HepG2 (cell line): ENCODE results near the gene SIX5. TPM values are rescaled to one million over a fixed set of nuclear protein-coding genes. Genes with fewer than 3 reads are reported as not detected.
A peak's percentile ranks its signal among the peaks of the same experiment; 100 is the strongest.

Experiments
- ATF2 ChIP-seq: sonication (generic); formaldehyde crosslinking; IDR thresholded peaks from 2 replicates; pipeline ENCODE4 v1.4.0; 2020; ENCODE audit warnings: missing genetic modification reagents
- ATF7-NPFF ChIP-seq: sonication (generic); formaldehyde crosslinking; IDR thresholded peaks from 2 replicates; pipeline ENCODE4 v1.8.1; 2023; ENCODE audit warnings: mild to moderate bottlenecking, low read depth, missing genetic modification reagents, moderate library complexity
- CTCF ChIP-seq: sonication (generic); formaldehyde crosslinking; IDR thresholded peaks from 2 replicates; pipeline ENCODE4 v1.5.0; 2020; ENCODE audit warnings: mild to moderate bottlenecking, missing genetic modification reagents, moderate library complexity
- ETS1 ChIP-seq: sonication (generic); formaldehyde crosslinking; IDR thresholded peaks from 2 replicates; pipeline ENCODE4 v1.4.0; 2020; ENCODE audit warnings: missing genetic modification reagents
- FOXO4 ChIP-seq: sonication (generic); formaldehyde crosslinking; conservative IDR thresholded peaks from 2 replicates; pipeline ENCODE4 v1.8.1; 2023; ENCODE audit warnings: missing genetic modification reagents
- MLX ChIP-seq: IDR thresholded peaks from 2 replicates; pipeline ENCODE4 v1.6.1; 2016
- ZBTB3 ChIP-seq: sonication (generic); formaldehyde crosslinking; IDR thresholded peaks from 2 replicates; pipeline ENCODE4 v1.4.0; 2020; ENCODE audit warnings: low read depth, mild to moderate bottlenecking, moderate library complexity, missing genetic modification reagents, borderline replicate concordance
- ZBTB49 ChIP-seq: sonication (generic); formaldehyde crosslinking; IDR thresholded peaks from 2 replicates; pipeline ENCODE4 v1.4.0; 2020; ENCODE audit warnings: missing genetic modification reagents, borderline replicate concordance
- ZNF138 ChIP-seq: sonication (generic); formaldehyde crosslinking; IDR thresholded peaks from 2 replicates; pipeline ENCODE4 v1.5.0; 2020; ENCODE audit warnings: mild to moderate bottlenecking, low read depth, missing genetic modification reagents
- ZNF549 ChIP-seq: sonication (generic); formaldehyde crosslinking; IDR thresholded peaks from 2 replicates; pipeline ENCODE4 v1.5.0; 2020; ENCODE audit warnings: missing genetic modification reagents
- ZNF713 ChIP-seq: sonication (generic); formaldehyde crosslinking; IDR thresholded peaks from 2 replicates; pipeline ENCODE4 v1.4.0; 2020; ENCODE audit warnings: mild to moderate bottlenecking, missing genetic modification reagents
- ZZZ3 ChIP-seq: sonication (generic); formaldehyde crosslinking; IDR thresholded peaks from 2 replicates; pipeline ENCODE4 v1.4.0; 2020; ENCODE audit warnings: missing genetic modification reagents, mild to moderate bottlenecking, borderline replicate concordance
- polyA plus RNA-seq, 8 experiments: library from polyadenylated mRNA; depleted of rRNA in 3 of 8; stranded (reverse) in 7 of 8; unstranded in 1 of 8; fragments of >200 nt; fragmentation: Illumina TruSeq in 4 of 8; extraction: Trizol in 4 of 8; gene quantifications; 2 replicates each; pipeline versions ENCODE4 v1.2.1 to v1.2.3, GENCODE V29; 2011 to 2016; ENCODE audit warnings: low read depth in 4 of 8, missing spikeins in 1 of 8, mixed read lengths in 1 of 8; ENCODE audit not compliant: insufficient read depth in 1 of 8
- total RNA-seq, 5 experiments: library from RNA; depleted of rRNA; stranded (reverse); fragments of >200 nt; fragmentation: Illumina TruSeq; extraction: Trizol; gene quantifications; 2 replicates each; pipeline ENCODE4 v1.2.3, GENCODE V29; 2016; ENCODE audit warnings: low read depth in 1 of 5

SIX5 gene
- total and polyA plus RNA-seq, 2 of the 13 experiments (the other 11 are each of a cell fraction or from before 2014, with no cell fraction given): 7.7 to 10.5 TPM

- TF ChIP-seq ATF2: no peak; the same call in none of the 2 replicates
- TF ChIP-seq ZNF549: no peak
- 0 out of 2 replicates have a peak, but pooled peaks have one; percentile 19 for TF ChIP-seq ZBTB49 (CRISPR knock-in tag)
- TF ChIP-seq ATF7-NPFF: 0 out of 2 replicates have a peak, but pooled peaks have one; percentile 11
- no peak for TF ChIP-seq FOXO4 (CRISPR knock-in tag)
- no peak; the same call in 1 of the 2 replicates for TF ChIP-seq ZNF138 (CRISPR knock-in tag)
- TF ChIP-seq ZNF713 (CRISPR knock-in tag): no peak
- no peak; the same call in 1 of the 2 replicates for TF ChIP-seq ZBTB3
- TF ChIP-seq ETS1 (CRISPR knock-in tag): no peak; the same call in 1 of the 2 replicates
- no peak; the same call in 1 of the 2 replicates for TF ChIP-seq CTCF (CRISPR knock-in tag)
- no peak for TF ChIP-seq ZZZ3
- peak; percentile 61; the same call in 1 of the 2 replicates for TF ChIP-seq MLX (CRISPR knock-in tag)
Measured at GRCh38 chr19:45768984-45769782, at the start of gene SIX5 (continued).
